GM12878 (cell line): ENCODE measurements around the gene AGAP1. TPM values are rescaled to one million over a fixed set of nuclear protein-coding genes. Genes with fewer than 3 reads are reported as not detected.

Experiments
- ATAC-seq: fragments of 200-7000 bp; cut with Tn5 transposase; 3 replicates; pipeline ENCODE4 v1.9.1; 2020; ENCODE audit warnings: mild to moderate bottlenecking, moderate library complexity
- BruUV-seq: library from RNA; stranded (reverse); fragments of 400-500 nt; replicated peaks from 2 replicates; lab custom pipeline; 2021; lab: Mats Ljungman, UMichigan
- CTCF ChIA-PET: fragments of 300-600 bp; sonication (Branson Sonifier 250); formaldehyde crosslinking; extraction: SDS; loops from one replicate; lab custom pipeline; 2021; ENCODE audit warnings: inconsistent platforms; lab: Yijun Ruan, JAX
- POLR2A ChIA-PET: fragments of 350-600 bp; formaldehyde crosslinking; extraction: SDS; loops from one replicate; lab custom pipeline; 2021; ENCODE audit warnings: inconsistent platforms; lab: Charles Lee
- RAD21 ChIA-PET: fragments of 300-600 bp; sonication (Branson Sonifier 250); formaldehyde crosslinking; loops from one replicate; lab custom pipeline; 2023; ENCODE audit warnings: antibody characterized with exemption; ENCODE audit not compliant: unreplicated experiment; lab: Charles Lee
- SMC1A ChIA-PET: fragments of 300-600 bp; sonication (Branson Sonifier 250); formaldehyde crosslinking; loops from one replicate; lab custom pipeline; 2023; ENCODE audit not compliant: unreplicated experiment, uncharacterized antibody; lab: Charles Lee
- DNase-seq: peaks from one replicate; pipeline ENCODE4 v3.0.0-alpha.2; 2011; ENCODE audit warnings: low read depth, low spot score
- FAIRE-seq: peaks from 3 replicates; lab custom pipeline; 2011; peaks lifted over from hg19 to GRCh38; lab: Jason Lieb, UNC
- H2AFZ ChIP-seq: 2 replicates; pipeline ENCODE4 v1.6.0; 2011; ENCODE audit warnings: low read depth, low read length, control low read depth; ENCODE audit not compliant: control insufficient read depth
- H3K27ac ChIP-seq: 2 replicates; pipeline ENCODE4 v1.5.1; 2011; ENCODE audit warnings: control low read depth; ENCODE audit not compliant: control insufficient read depth, insufficient read depth
- H3K27me3 ChIP-seq, 2 experiments: replicated peaks in 1 of 2; 2 replicates each; pipeline versions ENCODE4 v1.6.0 to v1.6.1; 2011; ENCODE audit warnings: low read length in 1 of 2; ENCODE audit not compliant: control insufficient read depth in 2 of 2, insufficient read depth in 2 of 2
- H3K36me3 ChIP-seq, 2 experiments: 2 replicates each; pipeline ENCODE4 v1.5.1; 2011; ENCODE audit warnings: low read length in 1 of 2; ENCODE audit not compliant: control insufficient read depth in 2 of 2, insufficient read depth in 2 of 2
- H3K4me1 ChIP-seq: 2 replicates; pipeline ENCODE4 v1.6.1; 2011; ENCODE audit warnings: mild to moderate bottlenecking, low read length, moderate library complexity, mixed read lengths; ENCODE audit not compliant: control insufficient read depth, insufficient read depth
- H3K4me2 ChIP-seq: 2 replicates; pipeline ENCODE4 v1.6.0; 2011; ENCODE audit warnings: control low read depth; ENCODE audit not compliant: control insufficient read depth, insufficient read depth
- H3K4me3 ChIP-seq: fragments of 200-600 bp; sonication (generic); 2 replicates; pipeline ENCODE4 v1.5.1; 2016
- H3K79me2 ChIP-seq: 2 replicates; pipeline ENCODE4 v1.6.0; 2011; ENCODE audit warnings: low read length; ENCODE audit not compliant: control insufficient read depth, insufficient read depth
- H3K9ac ChIP-seq: 2 replicates; pipeline ENCODE4 v1.8.0; 2011; ENCODE audit warnings: low read length, control low read depth, mixed read lengths; ENCODE audit not compliant: control insufficient read depth, insufficient read depth
- H3K9me3 ChIP-seq: replicated peaks from 3 replicates; pipeline ENCODE4 v1.5.1; 2011; ENCODE audit warnings: mild to moderate bottlenecking, low read length; ENCODE audit not compliant: control insufficient read depth, insufficient read depth
- H4K20me1 ChIP-seq: 2 replicates; pipeline ENCODE4 v1.6.0; 2011; ENCODE audit not compliant: control insufficient read depth, insufficient read depth
- CBX3 ChIP-seq: fragments of 200-600 bp; sonication (generic); IDR thresholded peaks from 2 replicates; pipeline ENCODE4 v1.6.1; 2016; ENCODE audit warnings: low read depth, borderline replicate concordance
- E2F4 ChIP-seq: IDR thresholded peaks from 2 replicates; pipeline ENCODE4 v1.6.1; 2012; ENCODE audit warnings: low read depth, low read length, improper control_type of control experiment
- RBBP5 ChIP-seq: fragments of 200-600 bp; sonication (generic); conservative IDR thresholded peaks from 2 replicates; pipeline ENCODE4 v1.6.1; 2016
- SMAD1 ChIP-seq: fragments of 450-650 bp; IDR thresholded peaks from 2 replicates; pipeline ENCODE4 v1.6.1; 2018; ENCODE audit warnings: mild to moderate bottlenecking, low read depth; ENCODE audit not compliant: partially characterized antibody
- SUZ12 ChIP-seq: fragments of 200-600 bp; sonication (generic); IDR thresholded peaks from one replicate; pipeline ENCODE4 v1.6.1; 2018; ENCODE audit warnings: antibody characterized with exemption, mild to moderate bottlenecking; ENCODE audit not compliant: unreplicated experiment
- ZBTB40 ChIP-seq: fragments of 450-650 bp; IDR thresholded peaks from 2 replicates; pipeline ENCODE4 v1.6.1; 2016; ENCODE audit warnings: mild to moderate bottlenecking, moderate library complexity, borderline replicate concordance
- WGBS: methylation state at CpG from one replicate; pipeline ENCODE4 v1.1.6; 2016; ENCODE audit warnings: low lambda C conversion rate; ENCODE audit not compliant: insufficient replicate concordance, insufficient coverage; ENCODE audit errors: missing lambda C conversion rate; 5-methylcytosine and 5-hydroxymethylcytosine counted together
- in situ Hi-C: fragments of 300-500 bp; cut with MboI; formaldehyde crosslinking; loops from 9 replicates; pipeline ENCODE4 v1.14.3; 2018; ENCODE audit warnings: mixed read lengths
- intact Hi-C: fragments of 100-400 bp; cut with micrococcal nuclease; formaldehyde crosslinking; loops from one replicate; pipeline ENCODE4 v1.14.2; 2022; ENCODE audit not compliant: unreplicated experiment
- polyA plus RNA-seq, 11 experiments: library from polyadenylated mRNA; depleted of rRNA in 4 of 11; unstranded in 6 of 11; stranded (reverse) in 5 of 11; fragments of >200 nt; fragmentation: Nextera tagmentation in 4 of 11; fragmentation: Illumina TruSeq in 1 of 11; extraction: Ambion mirVana in 4 of 11; extraction: Trizol in 1 of 11; gene quantifications; 1 replicate in 1 of 11; 2 replicates in 10 of 11; pipeline versions ENCODE4 v1.2.1 to v1.2.3, GENCODE V29; 2011 to 2016; ENCODE audit warnings: inconsistent platforms in 2 of 11, missing spikeins in 2 of 11, low read depth in 1 of 11
- total RNA-seq, 4 experiments: library from RNA; depleted of rRNA in 3 of 4; stranded (reverse); fragments of >200 nt in 3 of 4; fragmentation: Illumina TruSeq in 1 of 4; extraction: Trizol in 1 of 4; gene quantifications; 2 replicates each; pipeline versions ENCODE4 v1.2.1 to v1.2.3, GENCODE V29; 2013 to 2021

The AGAP1 gene
- total and polyA plus RNA-seq, 10 of the 15 experiments (the other 5 are each of a cell fraction or from before 2014, with no cell fraction given): 0.05 to 0.15 (median 0.06) TPM; not detected in 7

- no peak for TF ChIP-seq ZBTB40
Observed at GRCh38 chr2:235533616-235534385, 40.0 kb downstream of the AGAP1 start (continued).

GRCh38 chr2:235534678-235535422 is 41.0 kb downstream of the AGAP1 start:
- Histone ChIP-seq H4K20me1 (no peaks in the 10 kb centered on the region), H3K4me2 (no peak overlapping the region), H3K79me2 (no peaks in the 10 kb centered on the region), H3K4me1 (no peaks in the 10 kb centered on the region), H3K27ac (no peak overlapping the region), H3K36me3 (no peaks in the 10 kb centered on the region), H2AFZ (no peak overlapping the region), H3K9me3 (no peaks in the 10 kb centered on the region), H3K27me3 (no peaks in the 10 kb centered on the region)
- ChIA-PET POLR2A (no interaction called here), SMC1A (no interaction called here), RAD21 (no interaction called here), CTCF (no interaction called here)
- in situ Hi-C loops: no loop called here
- 53% methylated on average over 32 of the region's 32 CpGs for WGBS
- no peak for FAIRE-seq
- TF ChIP-seq E2F4 (no peak), SUZ12 (no peak), CBX3 (no peak), SMAD1 (no peak), RBBP5 (no peak)
- TF ChIP-seq, all 136 proteins: peak for 0
- Histone ChIP-seq H3K9ac (no peak overlapping the region), H3K4me3 (no peak overlapping the region)
- BruUV-seq: no TSS peak
- ATAC-seq (no peak), DNase-seq (no peak)
- intact Hi-C loops: no loop called here
